ENCODE measurements around the gene SCNN1B. TPM values are rescaled to one million over a fixed set of nuclear protein-coding genes. Genes with fewer than 3 reads are reported as not detected.

SCNN1B gene
- polyA plus RNA-seq, 1 donor from 2014 or later, result not detected

DNA sequence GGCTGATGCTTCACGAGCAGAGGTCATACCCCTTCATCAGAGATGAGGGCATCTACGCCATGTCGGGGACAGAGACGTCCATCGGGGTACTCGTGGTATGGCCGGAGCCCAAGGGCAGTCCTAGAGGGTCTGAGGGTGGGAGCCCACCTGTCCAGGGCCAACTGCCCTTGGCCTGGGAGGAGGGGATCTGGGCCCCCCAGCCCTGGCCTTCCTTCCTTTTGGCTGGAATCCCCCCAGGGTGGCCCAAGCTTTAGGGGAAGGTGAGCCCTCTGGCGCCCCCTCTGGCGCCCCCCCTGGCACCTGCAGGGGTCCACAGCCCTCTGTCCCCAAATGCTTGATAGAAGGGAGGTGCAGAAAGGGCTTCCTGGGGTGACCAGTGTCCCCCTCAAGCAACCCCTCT lies 69.3 kb downstream of the SCNN1B start:
- Histone ChIP-seq H3K9ac (ENCODE audit: low read length) (no peak overlapping the region), H3K36me3 (ENCODE audit: insufficient read depth, low read length) (no peaks in the 10 kb centered on the region), H3K4me2 (ENCODE audit: low read length) (no peak overlapping the region), H4K20me1 (ENCODE audit: insufficient read depth) (no peaks in the 10 kb centered on the region), H3K27ac (ENCODE audit: low read length) (no peak overlapping the region), H3K9me2 (ENCODE audit: insufficient read depth, low read length) (no peaks in the 10 kb centered on the region), H2AFZ (ENCODE audit: low read depth, low read length) (no peak overlapping the region), H3K4me3 (ENCODE audit: low read length) (no peak overlapping the region), H3K79me2 (replicated peaks; ENCODE audit: insufficient read depth, low read length) (no peaks in the 10 kb centered on the region), H3K27me3 (ENCODE audit: insufficient read depth, low read depth, low read length) (no peaks in the 10 kb centered on the region), H3F3A (ENCODE audit: insufficient read depth, low read length, poor library complexity, severe bottlenecking) (no peaks in the 10 kb centered on the region), H3K9me3 (ENCODE audit: low read length) (no peaks in the 10 kb centered on the region)
- TF ChIP-seq EZH2 (IDR thresholded peaks at IDR 0.05; ENCODE audit: borderline replicate concordance, insufficient read depth, low read length, poor library complexity, severe bottlenecking), result no peak

DNA sequence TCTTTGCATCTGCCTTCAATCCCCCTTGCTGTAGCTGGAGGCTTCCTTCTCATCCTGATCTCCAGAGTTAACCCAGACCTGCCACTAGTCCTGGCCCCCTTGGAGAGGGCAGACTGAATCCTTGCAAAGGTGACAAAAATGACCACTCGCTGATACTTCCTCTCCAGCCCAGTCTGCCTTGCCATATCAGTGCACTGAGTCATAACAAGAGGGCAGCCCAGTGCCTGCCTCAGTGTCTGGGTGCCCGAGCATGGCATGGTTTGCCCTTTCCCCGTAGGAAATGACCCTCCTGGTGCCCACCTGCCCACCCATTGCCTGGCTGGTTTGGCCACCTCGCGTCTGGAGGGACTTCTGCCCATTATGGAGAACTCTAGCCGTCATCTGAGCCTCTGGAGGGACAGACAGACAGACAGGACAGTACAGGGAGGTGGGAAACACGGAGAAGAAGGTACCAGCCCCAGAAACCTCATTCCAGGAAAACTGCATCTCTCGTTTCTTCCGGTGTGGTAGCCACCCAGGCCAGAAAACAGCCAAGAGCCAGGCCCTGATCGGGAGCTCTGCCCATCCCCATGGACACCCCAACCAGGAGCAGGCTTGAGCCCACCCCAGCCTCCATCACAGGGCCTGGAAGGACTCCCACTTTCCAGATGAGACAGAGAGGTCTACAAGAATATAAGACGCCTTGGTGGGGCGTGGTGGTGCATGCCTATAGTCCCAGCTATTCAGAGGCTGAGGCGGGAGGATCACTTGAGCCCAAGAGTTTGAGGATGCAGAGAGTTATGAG lies 71.5 kb downstream of the SCNN1B start:
- no peak for TF ChIP-seq EZH2 (IDR thresholded peaks at IDR 0.05; ENCODE audit: borderline replicate concordance, insufficient read depth, low read length, poor library complexity, severe bottlenecking)
- TF ChIP-seq MXI1 (conservative IDR thresholded peaks at IDR 0.05; ENCODE audit: poor library complexity, severe bottlenecking), result no peak
- TF ChIP-seq EP300 (conservative IDR thresholded peaks at IDR 0.05; ENCODE audit: poor library complexity, severe bottlenecking), result no peak
- TF ChIP-seq, protein P1, sequence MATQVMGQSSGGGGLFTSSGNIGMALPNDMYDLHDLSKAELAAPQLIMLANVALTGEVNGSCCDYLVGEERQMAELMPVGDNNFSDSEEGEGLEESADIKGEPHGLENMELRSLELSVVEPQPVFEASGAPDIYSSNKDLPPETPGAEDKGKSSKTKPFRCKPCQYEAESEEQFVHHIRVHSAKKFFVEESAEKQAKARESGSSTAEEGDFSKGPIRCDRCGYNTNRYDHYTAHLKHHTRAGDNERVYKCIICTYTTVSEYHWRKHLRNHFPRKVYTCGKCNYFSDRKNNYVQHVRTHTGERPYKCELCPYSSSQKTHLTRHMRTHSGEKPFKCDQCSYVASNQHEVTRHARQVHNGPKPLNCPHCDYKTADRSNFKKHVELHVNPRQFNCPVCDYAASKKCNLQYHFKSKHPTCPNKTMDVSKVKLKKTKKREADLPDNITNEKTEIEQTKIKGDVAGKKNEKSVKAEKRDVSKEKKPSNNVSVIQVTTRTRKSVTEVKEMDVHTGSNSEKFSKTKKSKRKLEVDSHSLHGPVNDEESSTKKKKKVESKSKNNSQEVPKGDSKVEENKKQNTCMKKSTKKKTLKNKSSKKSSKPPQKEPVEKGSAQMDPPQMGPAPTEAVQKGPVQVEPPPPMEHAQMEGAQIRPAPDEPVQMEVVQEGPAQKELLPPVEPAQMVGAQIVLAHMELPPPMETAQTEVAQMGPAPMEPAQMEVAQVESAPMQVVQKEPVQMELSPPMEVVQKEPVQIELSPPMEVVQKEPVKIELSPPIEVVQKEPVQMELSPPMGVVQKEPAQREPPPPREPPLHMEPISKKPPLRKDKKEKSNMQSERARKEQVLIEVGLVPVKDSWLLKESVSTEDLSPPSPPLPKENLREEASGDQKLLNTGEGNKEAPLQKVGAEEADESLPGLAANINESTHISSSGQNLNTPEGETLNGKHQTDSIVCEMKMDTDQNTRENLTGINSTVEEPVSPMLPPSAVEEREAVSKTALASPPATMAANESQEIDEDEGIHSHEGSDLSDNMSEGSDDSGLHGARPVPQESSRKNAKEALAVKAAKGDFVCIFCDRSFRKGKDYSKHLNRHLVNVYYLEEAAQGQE (IDR thresholded peaks at IDR 0.05; ENCODE audit: borderline replicate concordance), result no peak
- TF ChIP-seq SMC3 (conservative IDR thresholded peaks at IDR 0.05; ENCODE audit: poor library complexity), result no peak
- no peak for TF ChIP-seq POLR2AphosphoS5 (IDR thresholded peaks at IDR 0.05)
- no peak for TF ChIP-seq TAF1 (IDR thresholded peaks at IDR 0.05; ENCODE audit: low read depth)
- TF ChIP-seq, protein P2, sequence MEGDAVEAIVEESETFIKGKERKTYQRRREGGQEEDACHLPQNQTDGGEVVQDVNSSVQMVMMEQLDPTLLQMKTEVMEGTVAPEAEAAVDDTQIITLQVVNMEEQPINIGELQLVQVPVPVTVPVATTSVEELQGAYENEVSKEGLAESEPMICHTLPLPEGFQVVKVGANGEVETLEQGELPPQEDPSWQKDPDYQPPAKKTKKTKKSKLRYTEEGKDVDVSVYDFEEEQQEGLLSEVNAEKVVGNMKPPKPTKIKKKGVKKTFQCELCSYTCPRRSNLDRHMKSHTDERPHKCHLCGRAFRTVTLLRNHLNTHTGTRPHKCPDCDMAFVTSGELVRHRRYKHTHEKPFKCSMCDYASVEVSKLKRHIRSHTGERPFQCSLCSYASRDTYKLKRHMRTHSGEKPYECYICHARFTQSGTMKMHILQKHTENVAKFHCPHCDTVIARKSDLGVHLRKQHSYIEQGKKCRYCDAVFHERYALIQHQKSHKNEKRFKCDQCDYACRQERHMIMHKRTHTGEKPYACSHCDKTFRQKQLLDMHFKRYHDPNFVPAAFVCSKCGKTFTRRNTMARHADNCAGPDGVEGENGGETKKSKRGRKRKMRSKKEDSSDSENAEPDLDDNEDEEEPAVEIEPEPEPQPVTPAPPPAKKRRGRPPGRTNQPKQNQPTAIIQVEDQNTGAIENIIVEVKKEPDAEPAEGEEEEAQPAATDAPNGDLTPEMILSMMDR (IDR thresholded peaks at IDR 0.05; ENCODE audit: poor library complexity, severe bottlenecking), result no peak
- TF ChIP-seq RAD21 (conservative IDR thresholded peaks at IDR 0.05), result no peak
- Histone ChIP-seq H3K36me3 (ENCODE audit: insufficient read depth, low read length) (no peaks in the 10 kb centered on the region), H3K9ac (ENCODE audit: low read length) (no peak overlapping the region), H3K79me2 (replicated peaks; ENCODE audit: insufficient read depth, low read length) (no peaks in the 10 kb centered on the region), H3F3A (ENCODE audit: insufficient read depth, low read length, poor library complexity, severe bottlenecking) (no peaks in the 10 kb centered on the region), H3K4me3 (ENCODE audit: low read length) (no peak overlapping the region), H3K9me2 (ENCODE audit: insufficient read depth, low read length) (no peaks in the 10 kb centered on the region), H3K9me3 (ENCODE audit: low read length) (no peaks in the 10 kb centered on the region), H4K20me1 (ENCODE audit: insufficient read depth) (no peaks in the 10 kb centered on the region), H3K27me3 (ENCODE audit: insufficient read depth, low read depth, low read length) (no peaks in the 10 kb centered on the region), H3K4me2 (ENCODE audit: low read length) (no peak overlapping the region), H2AFZ (ENCODE audit: low read depth, low read length) (no peak overlapping the region), H3K27ac (ENCODE audit: low read length) (no peak overlapping the region)
